ENCODE data around the gene HOXA11. TPM values are rescaled to one million over a fixed set of nuclear protein-coding genes. Genes with fewer than 3 reads are reported as not detected.
A peak's percentile ranks its signal among the peaks of the same experiment; 100 is the strongest.

The HOXA11 gene
- total RNA-seq, 1 experiment from 2014 or later, result 0.79 TPM

DNA sequence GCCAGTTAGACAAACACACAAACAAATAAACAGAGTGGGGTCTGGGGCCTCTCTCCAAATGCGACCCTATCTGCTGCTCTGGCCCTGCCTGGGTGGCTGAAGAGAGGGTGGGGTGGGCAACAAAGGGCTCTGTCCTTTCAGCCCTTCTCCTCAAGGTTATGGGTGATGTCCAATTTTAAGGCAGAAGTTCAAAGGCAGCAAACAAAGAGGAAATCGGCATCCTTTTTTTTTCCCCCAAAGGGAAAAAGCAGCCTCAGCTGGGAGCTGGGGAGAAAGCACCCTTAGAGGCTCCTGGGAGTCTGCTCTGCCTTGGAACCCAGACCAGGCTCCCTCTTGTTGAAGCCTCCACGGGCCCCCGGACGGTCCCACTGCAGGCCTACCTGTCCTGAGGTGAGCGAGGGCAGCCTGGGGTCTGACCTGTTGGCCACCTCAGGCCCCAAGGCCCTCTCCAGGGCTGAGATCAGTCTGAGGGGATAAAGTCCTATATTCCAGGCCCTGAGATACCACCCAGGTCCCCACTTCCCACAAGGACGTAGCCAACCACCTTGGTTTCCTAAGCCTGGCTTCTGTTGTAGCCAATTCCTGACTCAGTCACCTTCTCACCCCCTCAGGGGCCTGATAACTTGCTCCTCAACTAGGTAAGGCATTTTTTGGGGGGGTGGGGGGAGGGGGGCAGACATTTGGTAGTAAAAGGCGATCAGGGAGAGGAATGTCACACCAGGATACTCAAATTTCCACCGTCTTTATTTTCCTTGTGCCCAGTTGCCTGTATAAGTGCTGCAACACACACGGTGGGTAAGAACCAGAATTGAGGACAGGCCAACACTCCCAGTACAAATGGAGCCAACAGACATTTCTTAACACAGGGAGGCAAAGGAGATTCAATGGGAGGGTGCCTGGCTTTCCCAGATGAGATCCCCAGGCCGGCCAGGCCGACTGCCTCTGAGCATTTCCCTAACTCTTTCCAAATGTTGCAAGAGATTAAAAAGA, 4.3 kb downstream of the HOXA11 start:
- DNase-seq (ENCODE audit: low read depth), result no peak

DNA sequence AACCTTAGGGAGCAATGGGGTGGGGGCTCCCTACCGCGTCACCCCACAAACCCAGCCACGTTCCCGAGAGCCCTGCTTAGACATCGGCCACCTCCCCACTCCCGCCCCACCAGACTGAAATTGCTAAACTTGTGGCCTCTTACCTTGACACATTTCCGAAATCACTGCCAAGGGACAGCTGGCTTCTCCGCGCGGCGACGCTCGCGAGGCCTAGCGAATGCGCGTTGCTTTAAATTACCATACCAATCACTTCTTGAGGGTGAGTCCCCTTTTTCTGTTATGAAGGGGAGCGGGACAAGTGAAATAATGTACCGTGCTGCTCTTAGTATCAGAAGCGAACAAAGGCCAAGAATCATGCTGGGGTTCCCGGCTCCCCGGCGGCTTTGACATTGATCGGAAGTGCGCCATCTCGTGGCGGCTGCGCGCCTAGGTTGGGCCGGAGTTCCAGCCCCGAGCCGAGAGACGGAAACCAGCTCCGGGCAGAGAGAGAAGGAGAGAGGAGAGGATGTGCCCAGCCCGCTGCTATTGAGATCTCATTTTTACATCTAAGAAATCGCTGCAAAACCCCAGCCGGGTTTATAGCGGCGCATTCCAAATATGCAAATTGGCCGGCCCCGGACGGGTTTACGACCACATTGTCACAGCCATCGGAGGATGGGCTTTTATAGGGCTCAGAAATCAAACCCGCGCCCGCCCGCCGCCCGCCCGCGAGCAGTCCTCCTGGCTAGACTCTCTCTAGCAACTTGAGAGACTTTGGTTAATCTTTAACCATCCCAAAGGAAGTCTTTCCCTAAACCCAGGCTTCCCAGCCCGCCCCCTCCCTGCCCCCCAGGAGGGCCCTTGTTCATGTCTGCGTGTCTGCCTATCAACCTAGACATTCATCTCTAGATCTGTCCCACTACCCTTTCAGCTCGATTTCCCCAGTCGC, 5.3 kb downstream of the HOXA11 start:
- peak; percentile 74 for DNase-seq (ENCODE audit: low read depth)

DNA sequence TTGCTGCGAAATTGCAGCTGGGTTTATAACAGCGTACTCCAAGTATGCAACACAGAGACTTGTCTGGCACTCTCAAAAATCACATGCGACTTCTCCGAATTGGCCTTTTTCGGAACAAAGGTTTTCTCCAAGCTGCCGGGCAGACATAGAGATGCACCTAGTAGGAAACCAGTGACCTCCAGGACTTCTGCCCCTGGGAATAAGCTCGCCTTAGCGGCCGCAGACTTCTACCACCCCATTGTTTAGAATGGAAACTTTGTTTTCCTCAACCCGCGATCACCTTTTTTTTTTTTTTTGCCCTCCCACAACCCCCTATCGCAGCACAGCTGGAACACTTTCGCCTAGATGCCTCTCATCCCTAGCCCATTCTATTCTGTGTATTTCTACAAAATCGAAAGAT, 6.0 kb downstream of the HOXA11 start:
- DNase-seq (ENCODE audit: low read depth), result no peak

DNA sequence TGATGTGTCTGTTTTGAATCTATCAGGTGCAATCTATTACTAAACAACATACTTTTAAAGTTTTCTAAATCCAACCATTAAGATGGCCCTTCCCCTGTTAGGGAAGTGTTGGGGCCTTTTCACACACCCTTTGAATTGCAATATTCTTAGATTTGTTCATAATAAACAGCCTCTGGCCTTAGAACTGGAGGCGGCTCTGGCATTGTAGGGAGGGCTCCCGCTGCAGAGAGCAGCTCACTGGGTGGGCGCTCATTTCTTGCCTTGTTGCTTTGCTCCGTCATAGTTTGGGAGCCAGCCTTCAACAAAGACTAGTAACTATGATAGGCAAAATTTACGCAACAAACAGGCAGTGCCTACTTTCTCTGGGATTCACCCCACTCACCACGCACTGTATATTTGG, 6.7 kb downstream of the HOXA11 start:
- DNase-seq (ENCODE audit: low read depth), result no peak

DNA sequence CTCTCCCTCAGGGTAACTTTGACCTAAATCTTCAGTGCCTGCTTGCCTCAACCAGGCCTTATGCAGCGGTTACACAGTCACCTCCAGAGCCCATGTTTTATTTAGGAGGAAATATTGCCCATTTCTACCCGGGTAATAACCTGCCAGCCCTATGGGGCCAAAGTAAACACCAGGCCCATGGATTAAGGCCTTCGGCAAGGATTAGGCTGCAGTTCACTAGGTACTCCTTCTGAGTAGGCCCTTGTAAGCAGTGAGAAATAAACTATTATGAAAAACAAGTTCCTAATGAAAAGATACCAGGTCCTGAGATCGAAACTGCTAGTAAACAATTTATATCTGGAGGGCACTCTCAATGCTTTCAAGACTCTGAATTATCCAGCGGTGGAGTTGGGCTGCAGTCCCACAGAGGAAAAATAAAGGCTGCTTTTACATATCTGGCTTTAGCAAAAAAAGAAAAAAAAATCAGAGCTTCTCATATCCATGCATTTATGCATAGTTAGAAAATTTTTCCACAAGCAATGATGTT, 7.2 kb downstream of the HOXA11 start:
- DNase-seq (ENCODE audit: low read depth), result no peak

DNA sequence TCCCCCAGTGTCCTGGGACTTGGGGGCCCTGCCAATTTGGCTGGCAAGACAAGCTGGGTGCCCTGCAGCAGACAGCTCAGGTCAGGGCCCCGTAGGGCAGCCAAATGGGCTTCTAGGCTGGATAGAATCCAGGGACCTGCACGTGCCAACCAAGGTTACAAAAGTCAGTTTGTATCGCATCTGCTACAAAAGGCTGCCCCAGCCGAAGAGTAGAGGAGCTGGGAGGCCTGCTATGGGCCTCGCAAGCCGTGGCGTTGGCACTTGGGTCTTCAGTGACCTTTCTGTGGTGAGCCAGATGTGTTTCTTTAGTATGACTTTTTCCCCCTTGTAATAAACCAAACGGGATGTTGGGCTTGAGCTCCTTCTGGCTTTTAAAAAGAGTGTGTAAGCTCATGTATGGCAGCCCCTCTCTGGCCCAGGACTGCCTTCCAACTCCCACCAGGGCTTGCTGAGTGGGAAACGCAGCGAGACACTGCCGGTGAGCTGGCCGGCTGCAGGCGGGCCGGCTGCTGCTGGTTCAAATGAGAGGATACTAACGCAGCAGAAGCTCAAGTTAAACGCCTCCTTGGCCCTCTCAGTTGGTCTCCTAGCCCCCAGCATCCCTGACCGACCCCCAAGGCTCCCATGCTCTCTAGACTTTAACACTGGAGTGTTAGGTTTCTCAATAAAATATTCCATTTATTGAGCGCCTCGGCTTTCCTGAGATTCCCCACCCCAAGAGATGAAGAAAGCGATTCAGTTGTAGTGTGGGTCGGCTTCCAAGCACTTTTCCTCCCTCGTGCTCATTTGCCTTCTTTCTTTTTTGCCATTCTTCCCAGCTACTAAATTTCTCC, 7.9 kb downstream of the HOXA11 start:
- no peak for DNase-seq (ENCODE audit: low read depth)

DNA sequence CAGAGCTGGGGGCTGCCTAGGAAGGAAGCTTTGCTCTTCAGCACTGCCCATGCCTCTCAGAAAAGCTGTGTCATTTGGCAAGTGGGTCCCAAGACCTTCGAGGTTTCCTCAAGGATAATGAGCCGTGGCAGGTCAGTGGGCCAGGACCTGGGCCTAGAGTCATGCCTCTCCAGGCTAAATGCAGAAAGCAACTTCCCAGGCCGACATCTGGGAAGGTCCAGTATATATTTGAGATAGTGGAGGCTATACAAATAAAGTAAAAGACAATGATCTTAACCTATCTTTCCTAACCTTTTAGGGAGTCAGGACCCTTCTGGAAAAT, 8.5 kb downstream of the HOXA11 start:
- DNase-seq (ENCODE audit: low read depth), result no peak

DNA sequence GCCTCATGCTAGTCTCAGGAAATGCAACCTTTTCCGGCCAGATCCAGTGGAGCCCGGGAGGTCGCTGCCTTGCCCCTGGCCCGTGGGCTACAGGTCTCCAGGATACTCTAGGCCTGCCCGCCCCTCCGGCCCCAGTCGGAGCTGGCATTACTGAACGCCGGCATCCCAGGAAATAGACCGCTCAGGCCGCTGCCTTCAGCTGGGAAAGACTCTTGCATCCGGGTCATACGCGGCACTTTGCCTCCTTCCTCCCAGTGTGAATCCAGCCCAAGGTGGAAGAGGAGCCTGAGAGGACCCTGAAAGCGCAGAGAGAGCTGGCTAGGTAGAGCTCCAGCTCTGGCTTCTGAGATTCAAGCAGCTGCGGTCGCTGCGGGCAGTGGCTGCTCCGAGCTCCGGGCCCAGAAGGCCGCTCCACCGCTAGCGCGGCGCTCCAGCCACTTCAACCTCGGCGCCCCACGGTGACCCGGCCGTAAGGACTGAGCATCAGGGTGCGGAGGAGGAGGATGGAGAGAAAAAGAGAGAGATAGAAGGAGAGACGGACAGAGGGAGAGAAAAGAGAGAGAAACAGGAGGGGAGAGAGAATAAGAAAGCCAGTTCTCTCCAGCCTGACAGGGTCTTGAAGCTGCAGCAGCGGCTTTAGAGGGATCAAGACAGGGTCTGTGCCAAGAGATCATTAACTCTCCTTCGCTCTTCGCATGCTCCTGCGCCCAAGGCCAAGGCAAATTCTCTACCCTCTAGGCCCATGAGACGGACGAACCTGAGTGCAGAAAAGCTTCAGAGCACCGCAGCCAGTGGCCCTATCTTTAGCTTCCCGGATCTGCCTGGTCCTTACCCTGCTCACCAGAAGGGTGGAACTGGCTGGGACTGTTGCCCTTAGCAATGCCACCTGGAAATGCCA, 9.2 kb downstream of the HOXA11 start:
- no peak for DNase-seq (ENCODE audit: low read depth)

DNA sequence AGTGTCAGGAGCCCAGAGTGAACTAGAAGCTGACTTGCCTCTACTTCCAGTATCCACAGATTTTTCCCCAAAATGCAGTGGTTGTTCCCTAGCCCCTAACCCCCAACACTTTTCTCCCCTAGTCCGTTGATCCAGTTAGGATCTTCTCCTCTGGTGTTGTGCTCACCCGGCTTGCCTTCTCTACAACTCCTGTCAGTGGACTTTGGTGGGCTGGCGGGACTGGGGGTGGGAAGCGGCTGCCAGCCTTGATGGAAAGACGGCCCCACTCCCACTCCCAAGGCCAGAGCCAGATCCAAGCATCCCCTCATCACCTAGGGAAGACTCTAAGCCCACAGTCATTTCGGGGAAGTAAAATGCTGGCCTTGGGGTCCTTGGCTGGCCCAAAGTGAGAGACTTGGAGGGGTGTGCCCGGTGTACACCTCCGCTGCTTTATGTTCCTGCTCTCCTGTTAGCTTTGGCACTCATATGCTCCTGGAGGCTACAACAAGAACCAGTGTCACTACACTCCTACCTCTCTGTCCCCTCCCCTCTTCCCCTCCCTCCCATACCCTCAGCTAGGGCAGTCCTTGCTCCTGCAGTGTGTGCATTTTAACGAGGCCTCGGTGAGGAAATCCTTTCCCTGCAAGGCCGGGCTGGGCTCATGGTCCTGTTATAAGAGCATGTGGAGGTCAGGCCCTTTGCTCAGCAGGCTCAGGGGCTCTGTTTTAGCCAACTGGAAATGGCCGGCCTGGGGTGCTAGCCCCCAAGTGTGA, 10.0 kb downstream of the HOXA11 start:
- no peak for DNase-seq (ENCODE audit: low read depth)

DNA sequence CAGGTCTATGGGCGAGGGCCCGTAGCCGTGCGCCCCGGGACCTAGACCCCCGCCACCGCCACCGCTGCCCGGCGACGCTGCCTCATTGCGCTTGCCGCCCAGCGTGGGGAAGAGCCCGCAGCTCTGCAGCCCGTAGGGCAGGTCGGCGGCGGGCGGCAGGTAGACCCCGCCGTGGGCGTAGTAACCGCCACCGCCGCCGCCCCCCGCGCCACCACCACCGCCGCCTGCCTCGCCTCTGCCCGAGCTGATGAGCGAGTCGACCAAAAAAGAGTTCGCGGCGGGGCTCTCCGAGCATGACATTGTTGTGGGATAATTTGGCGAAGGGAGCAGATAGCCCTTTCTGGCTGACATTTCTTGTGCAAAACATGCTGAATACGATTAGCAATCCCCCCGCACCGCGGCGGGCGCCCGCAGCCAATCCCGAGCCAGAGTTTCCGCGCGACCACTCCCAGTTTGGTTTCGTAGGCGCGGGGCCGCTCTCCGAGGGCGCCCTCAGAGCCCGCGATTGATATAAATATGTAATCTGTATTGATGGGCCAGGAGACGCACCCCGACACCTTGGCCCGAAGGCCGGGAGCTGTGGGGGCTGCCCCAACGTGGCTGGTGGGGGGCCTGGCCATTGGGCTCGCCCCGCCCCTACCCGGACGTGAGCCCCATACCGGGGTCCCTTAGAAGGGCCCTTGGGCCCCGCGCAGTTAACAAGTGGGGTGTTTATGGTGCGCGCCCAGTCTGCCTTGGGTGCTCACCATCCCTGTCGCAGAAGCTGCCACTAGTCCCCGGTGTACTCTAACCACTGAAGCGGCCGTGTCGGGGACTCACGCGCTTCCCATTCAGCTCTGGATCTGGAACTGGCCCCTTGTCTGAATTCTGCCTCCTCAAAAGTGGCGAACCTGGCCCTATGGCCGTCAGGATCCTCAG, 10.8 kb downstream of the HOXA11 start, which contains the start of gene HOXA10:
Gene HOXA10 (minus strand): TSS at position 365 of the 918 bp plus-strand sequence. CDS start 14 bp downstream, at position 351.
- DNase-seq (ENCODE audit: low read depth), result no peak

DNA sequence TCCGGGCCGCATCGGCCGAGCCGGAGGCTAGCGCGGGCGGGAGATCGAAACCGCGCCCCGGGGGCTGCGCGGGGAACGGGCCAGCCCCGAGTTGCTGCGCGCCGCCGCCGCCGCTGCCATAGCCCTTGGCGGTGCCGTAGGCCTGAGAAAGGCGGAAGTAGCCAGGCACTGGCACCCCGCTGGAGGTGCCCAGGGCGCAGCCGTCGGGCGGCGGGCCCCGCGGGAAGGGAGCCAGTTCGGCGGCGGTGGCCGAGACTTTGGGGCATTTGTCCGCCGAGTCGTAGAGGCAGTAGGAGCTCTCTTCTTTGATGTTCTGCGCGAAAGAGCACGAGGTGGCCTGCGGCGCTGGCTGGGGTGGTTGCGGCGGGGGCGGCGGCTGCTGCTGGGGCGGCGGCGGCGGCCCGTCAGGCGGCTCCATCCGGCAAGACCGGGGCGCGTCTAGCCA, 11.5 kb downstream of the HOXA11 start:
- peak; percentile 65 for DNase-seq (ENCODE audit: low read depth)

DNA sequence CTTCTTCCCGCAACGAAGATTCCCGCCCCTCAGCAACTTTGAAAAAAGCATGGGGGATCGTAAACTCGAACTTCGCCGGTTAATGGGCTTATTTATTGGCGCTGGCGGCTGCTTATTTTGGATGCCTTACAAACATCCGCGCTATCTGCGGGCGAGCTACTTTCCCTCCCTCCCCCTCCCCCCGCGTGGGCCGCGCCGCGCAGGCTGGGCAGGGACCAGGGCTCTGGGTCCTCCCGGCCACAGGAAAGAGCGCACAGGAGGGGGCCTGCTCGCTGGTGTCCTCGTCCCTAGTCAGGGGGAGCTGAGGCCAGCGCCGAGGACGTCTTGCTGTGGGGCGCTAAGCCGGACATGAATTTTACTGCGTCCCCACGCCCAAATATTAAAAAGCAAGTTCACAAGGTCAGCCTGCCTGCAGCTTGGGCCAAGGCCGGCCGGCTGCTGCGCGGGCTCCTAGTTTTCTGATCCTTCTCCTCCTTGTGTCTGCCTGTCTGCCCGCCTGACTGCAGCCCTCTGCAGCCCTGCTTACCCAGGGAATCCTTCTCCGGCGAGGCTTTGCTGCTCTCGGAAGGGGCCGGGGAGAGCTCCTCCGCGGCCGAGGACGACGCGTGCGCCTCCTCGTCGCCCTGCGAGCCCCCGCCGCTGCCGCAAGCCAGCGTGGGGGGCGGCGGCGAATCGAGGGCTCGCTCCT, 12.1 kb downstream of the HOXA11 start:
- DNase-seq (ENCODE audit: low read depth), result peak; percentile 76

DNA sequence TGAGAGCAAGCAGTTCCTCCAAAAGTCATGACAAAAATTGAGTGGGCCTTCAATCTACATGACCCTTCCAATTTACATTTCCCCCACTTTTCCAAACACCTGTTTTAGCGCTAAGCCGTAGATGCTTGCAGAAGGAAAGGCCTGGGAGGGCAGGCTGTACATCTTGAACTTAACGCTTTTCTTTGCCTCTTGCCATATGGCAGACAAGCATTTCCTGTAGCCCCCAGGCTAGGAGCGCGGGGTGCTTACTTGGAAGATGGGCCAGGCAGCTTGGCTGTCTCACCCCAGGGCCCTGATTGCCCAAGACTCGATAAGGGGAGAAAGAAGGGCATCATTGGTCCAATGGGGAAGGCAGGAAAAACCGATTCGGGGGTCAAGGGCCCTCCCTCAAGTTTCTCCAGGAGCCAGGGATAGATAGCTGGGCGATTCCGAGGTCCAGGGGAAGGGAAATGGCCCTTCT, 12.7 kb downstream of the HOXA11 start:
- peak; percentile 72 for DNase-seq (ENCODE audit: low read depth)

DNA sequence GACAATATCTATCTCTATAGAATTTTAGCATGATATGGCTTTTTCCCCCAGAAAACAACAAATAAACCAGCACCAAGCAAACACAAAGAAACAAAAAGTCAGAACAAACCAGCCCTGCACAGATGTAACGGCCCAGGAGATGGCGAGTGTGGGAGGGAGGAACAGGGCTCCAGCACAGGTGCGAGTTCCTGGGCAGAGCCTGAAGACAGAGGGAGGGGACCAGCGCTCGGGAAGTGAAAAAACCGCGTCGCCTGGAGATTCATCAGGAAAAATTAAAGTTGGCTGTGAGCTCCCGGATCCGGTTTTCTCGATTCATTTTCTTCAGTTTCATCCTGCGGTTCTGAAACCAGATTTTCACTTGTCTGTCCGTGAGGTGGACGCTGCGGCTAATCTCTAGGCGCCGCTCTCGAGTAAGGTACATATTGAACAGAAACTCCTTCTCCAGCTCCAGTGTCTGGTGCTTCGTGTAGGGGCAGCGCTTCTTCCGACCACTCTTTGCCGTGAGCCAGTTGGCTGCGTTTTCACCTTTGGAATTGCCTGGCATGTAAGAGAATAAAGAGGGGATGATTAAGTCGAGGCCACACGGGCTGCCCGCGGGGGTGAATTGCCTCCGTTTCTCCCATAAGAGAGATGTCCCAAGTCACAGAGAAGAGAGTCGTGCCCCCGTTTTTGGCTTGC, 13.3 kb downstream of the HOXA11 start:
- DNase-seq (ENCODE audit: low read depth), result peak; percentile 74

DNA sequence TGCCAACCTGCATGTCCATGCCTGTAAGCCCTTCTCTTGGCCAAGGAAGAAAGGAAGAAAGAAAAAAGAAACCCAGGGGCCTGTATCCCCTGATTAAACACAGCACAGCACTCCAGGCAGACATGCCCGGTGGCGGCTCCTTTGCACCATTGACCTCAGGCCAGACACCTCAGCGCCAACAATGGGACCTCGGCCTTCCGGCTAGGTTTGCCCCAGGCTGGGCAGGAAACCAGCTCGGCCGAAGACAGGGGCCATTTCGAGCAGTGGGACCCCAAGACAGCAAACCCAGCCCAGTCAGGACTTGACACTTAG, 13.8 kb downstream of the HOXA11 start:
- DNase-seq (ENCODE audit: low read depth), result peak; percentile 72

DNA sequence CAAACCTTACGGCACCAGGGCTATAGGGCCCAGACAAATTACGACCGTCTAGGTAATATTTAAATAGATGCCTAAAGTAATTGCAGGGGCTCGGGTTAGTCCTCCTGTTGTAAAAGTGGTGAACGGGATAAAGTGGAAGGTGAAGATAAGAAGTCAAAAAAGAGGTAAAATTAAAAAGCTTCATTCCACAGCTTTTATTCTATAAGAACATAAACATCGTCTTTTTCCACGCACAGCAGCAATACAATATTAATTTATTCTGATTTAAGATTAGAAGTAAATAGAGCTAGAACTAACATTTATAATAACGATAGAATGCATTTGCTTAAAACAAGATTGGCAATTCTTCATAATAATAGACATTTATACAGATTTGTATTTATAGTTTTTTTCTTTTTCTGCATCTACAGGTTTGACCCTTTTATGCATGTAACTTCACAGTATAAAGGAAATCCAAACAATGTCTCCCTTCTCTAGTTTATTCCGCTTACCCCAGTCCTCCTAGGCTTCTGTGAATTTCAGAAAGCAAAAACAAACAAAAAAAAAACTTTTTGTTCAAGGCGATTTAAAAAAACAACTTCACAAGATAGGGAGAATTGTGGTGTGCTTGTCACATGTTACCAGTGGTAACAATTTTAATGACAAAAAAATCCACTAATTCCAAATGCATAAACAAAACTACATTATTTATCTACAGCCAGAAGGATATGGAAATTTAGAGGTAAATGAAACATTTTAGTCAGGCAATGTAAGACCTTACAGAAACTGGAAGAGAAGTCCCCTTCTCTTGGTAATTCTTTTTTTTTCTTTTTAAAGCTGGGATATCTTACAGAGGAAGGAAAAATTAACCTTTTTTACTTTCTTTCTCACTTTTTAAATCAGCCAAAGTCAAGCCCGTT, 14.4 kb downstream of the HOXA11 start:
- DNase-seq (ENCODE audit: low read depth), result no peak

Measured in M059J (cell line).